Measurements from ENCODE around the gene MYCBP.

- TF ChIP-seq, protein P1, sequence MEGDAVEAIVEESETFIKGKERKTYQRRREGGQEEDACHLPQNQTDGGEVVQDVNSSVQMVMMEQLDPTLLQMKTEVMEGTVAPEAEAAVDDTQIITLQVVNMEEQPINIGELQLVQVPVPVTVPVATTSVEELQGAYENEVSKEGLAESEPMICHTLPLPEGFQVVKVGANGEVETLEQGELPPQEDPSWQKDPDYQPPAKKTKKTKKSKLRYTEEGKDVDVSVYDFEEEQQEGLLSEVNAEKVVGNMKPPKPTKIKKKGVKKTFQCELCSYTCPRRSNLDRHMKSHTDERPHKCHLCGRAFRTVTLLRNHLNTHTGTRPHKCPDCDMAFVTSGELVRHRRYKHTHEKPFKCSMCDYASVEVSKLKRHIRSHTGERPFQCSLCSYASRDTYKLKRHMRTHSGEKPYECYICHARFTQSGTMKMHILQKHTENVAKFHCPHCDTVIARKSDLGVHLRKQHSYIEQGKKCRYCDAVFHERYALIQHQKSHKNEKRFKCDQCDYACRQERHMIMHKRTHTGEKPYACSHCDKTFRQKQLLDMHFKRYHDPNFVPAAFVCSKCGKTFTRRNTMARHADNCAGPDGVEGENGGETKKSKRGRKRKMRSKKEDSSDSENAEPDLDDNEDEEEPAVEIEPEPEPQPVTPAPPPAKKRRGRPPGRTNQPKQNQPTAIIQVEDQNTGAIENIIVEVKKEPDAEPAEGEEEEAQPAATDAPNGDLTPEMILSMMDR (conservative IDR thresholded peaks at IDR 0.05) = no peak
- no peak for TF ChIP-seq EZH2 (IDR thresholded peaks at IDR 0.05; ENCODE audit: low read depth)
These were observed 45.8 kb downstream of the MYCBP start for GRCh38 chr1:38827318-38827717.
